HepG2 (cell line): ENCODE measurements around the gene UQCRHL. TPM values are rescaled to one million over a fixed set of nuclear protein-coding genes. Genes with fewer than 3 reads are reported as not detected.

Source experiments
- DPF2 ChIP-seq: sonication (generic); formaldehyde crosslinking; IDR thresholded peaks from 2 replicates; pipeline ENCODE4 v1.4.0; 2020; ENCODE audit warnings: mild to moderate bottlenecking, low read depth, missing genetic modification reagents, borderline replicate concordance
- DRAP1 ChIP-seq: IDR thresholded peaks from 2 replicates; pipeline ENCODE4 v1.6.1; 2016; ENCODE audit warnings: missing genetic modification reagents, missing compliant biosample characterization
- ELF3 ChIP-seq: IDR thresholded peaks from 2 replicates; pipeline ENCODE4 v1.6.1; 2016; ENCODE audit warnings: missing genetic modification reagents, missing compliant biosample characterization
- HMG20B ChIP-seq: conservative IDR thresholded peaks from 2 replicates; pipeline ENCODE4 v1.6.1; 2016; ENCODE audit warnings: missing genetic modification reagents, missing compliant biosample characterization
- NFIB ChIP-seq: sonication (generic); formaldehyde crosslinking; IDR thresholded peaks from 2 replicates; pipeline ENCODE4 v1.9.0; 2021; ENCODE audit warnings: missing genetic modification reagents, mild to moderate bottlenecking, borderline replicate concordance
- POLR2AphosphoS5 ChIP-seq: IDR thresholded peaks from 2 replicates; pipeline ENCODE4 v1.6.1; 2012; ENCODE audit warnings: low read depth, low read length
- PRMT3 ChIP-seq: sonication (generic); formaldehyde crosslinking; IDR thresholded peaks from 2 replicates; pipeline ENCODE4 v1.8.1; 2022; ENCODE audit warnings: low read depth, mild to moderate bottlenecking, moderate library complexity, missing genetic modification reagents, borderline replicate concordance
- RCOR2 ChIP-seq: IDR thresholded peaks from 2 replicates; pipeline ENCODE4 v1.6.1; 2016; ENCODE audit warnings: missing biosample characterization, missing genetic modification reagents
- REPIN1 ChIP-seq: sonication (generic); formaldehyde crosslinking; IDR thresholded peaks from 2 replicates; pipeline ENCODE4 v1.8.0; 2022; ENCODE audit warnings: missing genetic modification reagents, low read depth, mild to moderate bottlenecking, borderline replicate concordance
- ZBTB43 ChIP-seq: sonication (generic); formaldehyde crosslinking; conservative IDR thresholded peaks from 2 replicates; pipeline ENCODE4 v1.4.0; 2020; ENCODE audit warnings: missing genetic modification reagents
- ZBTB8A ChIP-seq: sonication (generic); formaldehyde crosslinking; IDR thresholded peaks from 2 replicates; pipeline ENCODE4 v1.4.0; 2020; ENCODE audit warnings: mild to moderate bottlenecking, low read depth, missing genetic modification reagents, borderline replicate concordance
- ZFP36 ChIP-seq: fragments of 150-350 bp; IDR thresholded peaks from 2 replicates; pipeline ENCODE4 v1.6.1; 2018; ENCODE audit warnings: borderline replicate concordance, low read length, low read depth; ENCODE audit not compliant: partially characterized antibody
- ZNF407 ChIP-seq: sonication (generic); formaldehyde crosslinking; IDR thresholded peaks from one replicate; pipeline ENCODE4 v1.5.1; 2020; ENCODE audit warnings: mild to moderate bottlenecking, missing genetic modification reagents; ENCODE audit errors: not compliant biosample characterization
- ZNF598 ChIP-seq: sonication (generic); formaldehyde crosslinking; IDR thresholded peaks from 2 replicates; pipeline ENCODE4 v1.5.1; 2020; ENCODE audit warnings: mild to moderate bottlenecking, missing genetic modification reagents, borderline replicate concordance
- ZNF704 ChIP-seq: sonication (generic); formaldehyde crosslinking; IDR thresholded peaks from 2 replicates; pipeline ENCODE4 v1.8.1; 2023; ENCODE audit warnings: mild to moderate bottlenecking, inconsistent platforms, moderate library complexity, missing genetic modification reagents, borderline replicate concordance
- ZSCAN31 ChIP-seq: sonication (generic); formaldehyde crosslinking; IDR thresholded peaks from 2 replicates; pipeline ENCODE4 v1.5.0; 2020; ENCODE audit warnings: low read depth, mild to moderate bottlenecking, missing genetic modification reagents
- polyA plus RNA-seq, 8 experiments: library from polyadenylated mRNA; depleted of rRNA in 3 of 8; stranded (reverse) in 7 of 8; unstranded in 1 of 8; fragments of >200 nt; fragmentation: Illumina TruSeq in 4 of 8; extraction: Trizol in 4 of 8; gene quantifications; 2 replicates each; pipeline versions ENCODE4 v1.2.1 to v1.2.3, GENCODE V29; 2011 to 2016; ENCODE audit warnings: low read depth in 4 of 8, missing spikeins in 1 of 8, mixed read lengths in 1 of 8; ENCODE audit not compliant: insufficient read depth in 1 of 8
- total RNA-seq, 5 experiments: library from RNA; depleted of rRNA; stranded (reverse); fragments of >200 nt; fragmentation: Illumina TruSeq; extraction: Trizol; gene quantifications; 2 replicates each; pipeline ENCODE4 v1.2.3, GENCODE V29; 2016; ENCODE audit warnings: low read depth in 1 of 5

Gene UQCRHL
- total and polyA plus RNA-seq, 2 of the 13 experiments (the other 11 are each of a cell fraction or from before 2014, with no cell fraction given): 1.8 to 2.3 TPM

- TF ChIP-seq ZFP36 (no peak), RCOR2 (CRISPR knock-in tag) (peak; percentile 44; the same call in 1 of the 2 replicates), DPF2 (CRISPR knock-in tag) (0 out of 2 replicates have a peak, but pooled peaks have one; percentile 64), HMG20B (CRISPR knock-in tag) (no peak), ZSCAN31 (CRISPR knock-in tag) (no peak), ZNF598 (CRISPR knock-in tag) (no peak), POLR2AphosphoS5 (peak; percentile 66; the same call in 1 of the 2 replicates), ZBTB8A (no peak), ZNF704 (CRISPR knock-in tag) (no peak), REPIN1 (CRISPR knock-in tag) (no peak), ZNF407 (no peak), NFIB (CRISPR knock-in tag) (no peak), ZBTB43 (CRISPR knock-in tag) (no peak), ELF3 (peak; percentile 58; the same call in 1 of the 2 replicates), PRMT3 (no peak), DRAP1 (CRISPR knock-in tag) (peak; percentile 95)
These were observed 5.0 kb downstream of the UQCRHL start (continued) for GRCh38 chr1:15802234-15802965.
